IPS-NIHi11 (cell line): ENCODE results near the gene TTC12.

Experiments
- DNase-seq: peaks from one replicate; pipeline ENCODE4 v3.0.0; 2012; ENCODE audit warnings: mixed read lengths, low spot score

Gene TTC12, protein sequence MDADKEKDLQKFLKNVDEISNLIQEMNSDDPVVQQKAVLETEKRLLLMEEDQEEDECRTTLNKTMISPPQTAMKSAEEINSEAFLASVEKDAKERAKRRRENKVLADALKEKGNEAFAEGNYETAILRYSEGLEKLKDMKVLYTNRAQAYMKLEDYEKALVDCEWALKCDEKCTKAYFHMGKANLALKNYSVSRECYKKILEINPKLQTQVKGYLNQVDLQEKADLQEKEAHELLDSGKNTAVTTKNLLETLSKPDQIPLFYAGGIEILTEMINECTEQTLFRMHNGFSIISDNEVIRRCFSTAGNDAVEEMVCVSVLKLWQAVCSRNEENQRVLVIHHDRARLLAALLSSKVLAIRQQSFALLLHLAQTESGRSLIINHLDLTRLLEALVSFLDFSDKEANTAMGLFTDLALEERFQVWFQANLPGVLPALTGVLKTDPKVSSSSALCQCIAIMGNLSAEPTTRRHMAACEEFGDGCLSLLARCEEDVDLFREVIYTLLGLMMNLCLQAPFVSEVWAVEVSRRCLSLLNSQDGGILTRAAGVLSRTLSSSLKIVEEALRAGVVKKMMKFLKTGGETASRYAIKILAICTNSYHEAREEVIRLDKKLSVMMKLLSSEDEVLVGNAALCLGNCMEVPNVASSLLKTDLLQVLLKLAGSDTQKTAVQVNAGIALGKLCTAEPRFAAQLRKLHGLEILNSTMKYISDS

GRCh38 chr11:113314389-113315301 lies at the start of gene TTC12:
TTC12 (plus strand) TSS chr11:113314583; CDS start chr11:113316258, 1,675 bp downstream.
- peak; percentile 94 for DNase-seq

GRCh38 chr11:113265362-113265761 lies 49.0 kb upstream of the TTC12 start:
- no peak for DNase-seq

GRCh38 chr11:113267493-113267892 lies 46.9 kb upstream of the TTC12 start:
- DNase-seq, result no peak

DNA sequence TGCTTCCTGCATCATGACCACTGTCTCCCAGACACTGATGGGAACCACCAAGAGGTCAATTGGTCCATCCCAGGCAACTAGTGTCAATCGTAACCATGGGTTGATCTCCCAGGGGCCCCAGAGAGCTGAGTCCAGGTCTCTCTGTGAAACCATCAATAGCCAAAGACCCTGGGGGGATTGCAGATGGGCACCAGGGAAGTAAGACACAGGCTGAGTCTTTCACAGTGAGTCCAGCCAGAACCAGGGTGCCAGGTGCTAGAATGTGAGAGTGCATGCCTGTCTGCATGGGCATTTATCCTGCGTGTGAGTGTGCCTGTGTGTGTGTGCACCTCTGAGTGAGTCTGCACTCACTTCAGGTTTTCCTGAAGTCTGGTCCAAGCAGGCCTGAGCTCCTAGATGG lies 45.3 kb upstream of the TTC12 start:
- DNase-seq, result no peak

DNA sequence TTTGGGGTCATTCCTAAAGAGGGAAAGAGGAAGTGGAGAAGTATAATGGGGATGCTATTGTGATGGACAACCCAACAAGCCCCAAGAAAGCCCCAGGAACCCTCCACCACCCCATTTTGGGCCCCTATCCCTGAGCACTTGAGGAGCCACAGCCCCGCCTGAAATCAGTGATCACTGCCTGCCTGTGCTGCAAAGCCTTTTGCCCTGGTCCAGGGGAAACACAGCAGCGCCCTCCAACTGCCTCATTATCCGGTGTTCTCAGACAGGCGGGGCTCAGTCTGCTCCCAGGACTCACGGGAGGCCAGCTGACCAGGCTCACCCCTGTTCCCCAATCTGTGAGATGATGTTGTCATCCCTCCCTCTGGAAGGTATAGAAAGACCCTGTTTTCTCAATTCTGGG lies 44.7 kb upstream of the TTC12 start:
- DNase-seq, result no peak

- DNase-seq, result no peak
Observed at GRCh38 chr11:113270080-113270479, 44.3 kb upstream of the TTC12 start.

GRCh38 chr11:113271551-113272245 lies 42.7 kb upstream of the TTC12 start:
- DNase-seq, result no peak

- DNase-seq, result no peak
Observed at GRCh38 chr11:113272281-113272680, 42.1 kb upstream of the TTC12 start.

- DNase-seq, result no peak
Observed at GRCh38 chr11:113272927-113273615, 41.3 kb upstream of the TTC12 start.

- no peak for DNase-seq
Observed at GRCh38 chr11:113273720-113274119, 40.7 kb upstream of the TTC12 start.

DNA sequence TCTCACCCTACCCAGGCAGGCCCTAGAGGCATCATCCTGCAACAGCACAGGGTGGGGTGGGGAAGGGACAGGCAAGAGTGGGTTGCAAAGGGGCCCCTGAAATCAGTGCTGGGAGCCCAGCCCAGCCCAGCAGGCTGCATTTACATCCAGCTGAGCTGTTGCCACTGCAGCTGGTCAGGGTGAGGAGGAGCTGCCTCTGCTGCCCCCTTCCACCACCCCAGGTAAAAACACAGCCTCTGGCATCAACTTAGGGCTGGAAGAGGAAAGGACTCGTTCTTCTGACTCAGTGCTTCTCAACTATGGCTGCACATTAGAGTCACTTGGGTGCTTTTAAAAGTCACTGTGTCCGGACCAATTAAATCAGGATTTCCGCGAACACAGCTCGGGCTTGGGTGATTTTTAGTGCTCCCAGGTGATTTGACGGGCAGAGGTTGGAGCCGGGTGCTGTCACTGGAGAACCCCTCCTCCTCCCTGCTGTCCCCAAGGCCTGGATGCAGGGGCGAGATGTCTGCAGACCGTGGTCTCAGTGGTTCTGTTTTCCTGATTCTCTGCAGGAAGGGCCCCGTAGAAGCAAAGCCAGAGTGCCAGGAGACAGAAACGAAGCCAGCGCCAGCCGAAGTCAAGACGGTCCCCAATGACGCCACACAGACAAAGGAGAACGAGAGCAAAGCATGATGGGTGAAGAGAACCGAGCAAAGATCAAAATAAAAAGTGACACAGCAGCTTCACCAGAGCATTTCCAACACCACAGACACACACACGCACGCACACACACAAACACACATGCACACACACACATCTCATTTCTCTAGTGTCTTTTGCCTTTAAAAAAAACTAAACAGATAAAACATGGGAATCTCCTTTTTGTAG lies 39.4 kb upstream of the TTC12 start:
- DNase-seq, result peak; percentile 58

DNA sequence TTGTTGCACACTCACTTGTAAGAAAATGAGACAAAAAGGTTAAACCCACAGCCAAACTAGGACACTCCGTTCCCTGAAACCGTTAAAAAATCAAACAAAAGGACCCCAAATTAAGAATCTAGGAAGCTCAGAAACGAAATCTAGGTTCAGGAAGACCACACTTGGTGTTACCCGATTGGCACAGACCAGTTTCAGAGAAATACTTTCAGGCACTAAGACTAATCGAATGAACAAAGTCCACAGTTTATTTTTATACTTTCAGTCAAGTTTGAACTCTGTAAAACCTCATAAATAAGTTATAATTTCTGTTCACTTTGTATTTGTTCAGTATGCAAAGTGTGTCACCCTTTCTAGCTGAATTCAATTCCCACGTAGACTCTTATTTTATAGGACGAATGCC lies 38.8 kb upstream of the TTC12 start:
- no peak for DNase-seq

- no peak for DNase-seq
Observed at GRCh38 chr11:113276466-113276865, 37.9 kb upstream of the TTC12 start.

DNA sequence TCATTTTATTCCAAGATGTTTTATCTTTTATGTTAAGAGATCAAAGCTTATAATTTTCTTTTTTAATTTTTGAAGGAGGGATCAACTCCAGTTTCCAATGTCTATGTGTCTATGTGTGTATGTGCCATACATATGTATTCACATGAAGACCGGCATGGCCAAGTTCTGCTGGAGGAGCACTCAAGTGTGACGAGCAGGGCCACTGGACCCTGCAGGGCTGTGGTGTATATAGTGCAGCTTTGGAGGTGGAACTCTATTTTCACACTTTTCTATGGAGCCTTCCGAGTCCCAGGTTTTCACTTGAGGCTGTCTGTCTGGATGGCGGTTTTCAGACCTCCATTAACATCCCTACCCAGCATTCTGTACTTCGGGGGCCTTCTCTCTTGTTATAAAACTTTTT lies 36.5 kb upstream of the TTC12 start:
- no peak for DNase-seq

DNA sequence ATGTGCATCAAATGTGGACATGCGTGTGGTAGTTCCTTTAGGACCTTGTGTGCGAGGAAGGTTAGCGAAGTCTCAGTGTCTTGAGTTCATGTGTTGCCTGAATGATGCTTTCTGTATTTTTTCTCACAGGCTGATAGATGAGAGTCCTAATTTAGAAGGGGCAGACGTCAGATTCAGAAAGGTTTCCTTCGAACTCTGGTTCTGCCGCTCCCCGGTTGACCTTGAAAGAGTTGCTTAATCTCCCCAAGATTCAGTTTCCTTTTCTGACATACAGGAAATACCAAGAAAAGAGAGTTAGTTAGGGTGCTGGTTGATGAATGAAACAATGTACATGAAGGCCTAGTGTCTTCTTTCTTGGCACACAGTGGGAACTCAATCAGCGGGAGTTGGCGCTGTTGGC lies 35.9 kb upstream of the TTC12 start:
- DNase-seq, result no peak

GRCh38 chr11:113278925-113279324 lies 35.5 kb upstream of the TTC12 start:
- DNase-seq, result no peak

DNA sequence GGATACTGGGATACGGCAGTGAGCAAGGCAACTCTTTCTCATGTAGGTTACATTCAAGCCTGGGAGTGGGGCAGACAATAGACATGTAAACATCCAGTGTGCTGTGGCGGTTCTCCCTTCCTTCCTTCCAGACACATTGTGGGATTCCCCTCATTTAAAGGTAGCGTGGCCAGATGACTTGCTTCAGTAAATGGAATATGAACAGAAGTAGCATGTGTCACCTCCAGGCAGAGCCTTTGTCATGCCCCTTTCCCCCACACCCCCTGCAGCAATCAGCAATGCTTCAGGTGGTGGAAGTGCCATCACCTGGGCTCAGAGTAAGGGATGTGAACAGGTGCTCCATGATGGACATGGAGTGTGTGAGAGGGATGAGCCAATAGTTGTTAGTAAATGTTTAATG lies 34.8 kb upstream of the TTC12 start:
- no peak for DNase-seq

GRCh38 chr11:113281052-113281725 lies 33.2 kb upstream of the TTC12 start:
- DNase-seq, result no peak

- no peak for DNase-seq
Observed at GRCh38 chr11:113282898-113283437, 31.4 kb upstream of the TTC12 start.
